Measurements from ENCODE around the gene LINGO4. TPM values are rescaled to one million over a fixed set of nuclear protein-coding genes. Genes with fewer than 3 reads are reported as not detected.

The LINGO4 gene
- total RNA-seq, 1 experiment from 2014 or later, result not detected

GRCh38 chr1:151807766-151808165 lies 2.5 kb upstream of the LINGO4 start:
- no peak overlapping the region for H3K27ac ChIP-seq
- TF ChIP-seq, protein P1, sequence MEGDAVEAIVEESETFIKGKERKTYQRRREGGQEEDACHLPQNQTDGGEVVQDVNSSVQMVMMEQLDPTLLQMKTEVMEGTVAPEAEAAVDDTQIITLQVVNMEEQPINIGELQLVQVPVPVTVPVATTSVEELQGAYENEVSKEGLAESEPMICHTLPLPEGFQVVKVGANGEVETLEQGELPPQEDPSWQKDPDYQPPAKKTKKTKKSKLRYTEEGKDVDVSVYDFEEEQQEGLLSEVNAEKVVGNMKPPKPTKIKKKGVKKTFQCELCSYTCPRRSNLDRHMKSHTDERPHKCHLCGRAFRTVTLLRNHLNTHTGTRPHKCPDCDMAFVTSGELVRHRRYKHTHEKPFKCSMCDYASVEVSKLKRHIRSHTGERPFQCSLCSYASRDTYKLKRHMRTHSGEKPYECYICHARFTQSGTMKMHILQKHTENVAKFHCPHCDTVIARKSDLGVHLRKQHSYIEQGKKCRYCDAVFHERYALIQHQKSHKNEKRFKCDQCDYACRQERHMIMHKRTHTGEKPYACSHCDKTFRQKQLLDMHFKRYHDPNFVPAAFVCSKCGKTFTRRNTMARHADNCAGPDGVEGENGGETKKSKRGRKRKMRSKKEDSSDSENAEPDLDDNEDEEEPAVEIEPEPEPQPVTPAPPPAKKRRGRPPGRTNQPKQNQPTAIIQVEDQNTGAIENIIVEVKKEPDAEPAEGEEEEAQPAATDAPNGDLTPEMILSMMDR (conservative IDR thresholded peaks at IDR 0.05), result no peak
- no peak for TF ChIP-seq EZH2 (IDR thresholded peaks at IDR 0.05; ENCODE audit: low read depth)
- ChIA-PET POLR2A (ENCODE audit: unreplicated experiment) (interaction anchor here (0.6 kb wide), 1 partner anchor 13 kb away, joined by 3 read pairs; no protein-coding TSS in a partner anchor), CTCF (no interaction called here)
- H4K20me1 ChIP-seq (ENCODE audit: insufficient read depth), result no peaks in the 10 kb centered on the region
- H3K27me3 ChIP-seq (ENCODE audit: insufficient read depth, low read depth), result peaks cover 3% of the 10 kb centered on the region; the same call in 1 of the 2 replicates
- no peaks in the 10 kb centered on the region for H3K9me2 ChIP-seq (ENCODE audit: insufficient read depth)
- no peak overlapping the region for H2AFZ ChIP-seq
- H3K4me2 ChIP-seq, result no peak overlapping the region
- BruUV-seq (replicated peaks), result no TSS peak
- intact Hi-C loops (cut with micrococcal nuclease; ENCODE audit: unreplicated experiment), result no loop called here
- no peaks in the 10 kb centered on the region for H3K4me1 ChIP-seq (replicated peaks; ENCODE audit: insufficient read depth)
- no peaks in the 10 kb centered on the region for H3K36me3 ChIP-seq (ENCODE audit: low read depth)
- DNase-seq, result no peak
- H3K4me3 ChIP-seq, result no peak overlapping the region
- no peaks in the 10 kb centered on the region for H3K9me3 ChIP-seq (ENCODE audit: insufficient read depth, low read depth)
- H3K79me2 ChIP-seq (ENCODE audit: low read depth), result no peaks in the 10 kb centered on the region
- no peaks in the 10 kb centered on the region for H3F3A ChIP-seq (ENCODE audit: insufficient read depth, low read depth)

GRCh38 chr1:151807131-151807530 lies 1.9 kb upstream of the LINGO4 start:
- TF ChIP-seq, protein P1 (conservative IDR thresholded peaks at IDR 0.05), result no peak
- TF ChIP-seq EZH2 (IDR thresholded peaks at IDR 0.05; ENCODE audit: low read depth), result no peak
- H3K4me2 ChIP-seq, result no peak overlapping the region
- intact Hi-C loops (cut with micrococcal nuclease; ENCODE audit: unreplicated experiment), result no loop called here
- POLR2A ChIA-PET (ENCODE audit: unreplicated experiment), result no interaction called here
- H3K36me3 ChIP-seq (ENCODE audit: low read depth), result no peaks in the 10 kb centered on the region
- H3K4me3 ChIP-seq, result no peak overlapping the region
- H3K9me2 ChIP-seq (ENCODE audit: insufficient read depth), result no peaks in the 10 kb centered on the region
- H3K79me2 ChIP-seq (ENCODE audit: low read depth), result no peaks in the 10 kb centered on the region
- H3K9me3 ChIP-seq (ENCODE audit: insufficient read depth, low read depth), result no peaks in the 10 kb centered on the region
- no peaks in the 10 kb centered on the region for H4K20me1 ChIP-seq (ENCODE audit: insufficient read depth)
- DNase-seq, result no peak
- BruUV-seq (replicated peaks), result no TSS peak
- no peaks in the 10 kb centered on the region for H3K4me1 ChIP-seq (replicated peaks; ENCODE audit: insufficient read depth)
- CTCF ChIA-PET, result no interaction called here
- H2AFZ ChIP-seq, result no peak overlapping the region
- H3K27ac ChIP-seq, result no peak overlapping the region
- H3K27me3 ChIP-seq (ENCODE audit: insufficient read depth, low read depth), result peaks cover 3% of the 10 kb centered on the region; the same call in 1 of the 2 replicates
- H3F3A ChIP-seq (ENCODE audit: insufficient read depth, low read depth), result no peaks in the 10 kb centered on the region

DNA sequence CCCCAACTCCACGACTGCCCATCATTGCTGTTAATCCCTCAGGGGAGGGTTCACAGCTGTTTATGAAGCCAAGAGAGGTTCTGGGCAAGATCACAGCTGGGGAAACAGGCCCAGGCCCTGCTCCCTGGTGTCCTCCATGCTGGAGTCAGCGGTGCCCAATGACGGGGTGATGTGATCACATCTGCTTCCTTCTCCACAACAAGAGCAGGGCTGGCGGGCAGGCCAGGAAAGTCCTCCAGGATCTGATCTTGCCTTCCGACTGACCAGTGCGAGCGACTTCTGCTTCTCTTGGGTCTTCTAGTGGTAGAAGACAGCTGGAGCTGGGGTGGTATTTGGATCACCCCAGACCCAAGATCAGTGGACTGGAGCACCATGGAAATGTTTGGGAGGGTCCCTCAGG lies 951 bp upstream of the LINGO4 start:
- no peak overlapping the region for H3K27ac ChIP-seq
- DNase-seq, result no peak
- ChIA-PET CTCF (no interaction called here), POLR2A (ENCODE audit: unreplicated experiment) (no interaction called here)
- no TSS peak for BruUV-seq (replicated peaks)
- H4K20me1 ChIP-seq (ENCODE audit: insufficient read depth), result no peaks in the 10 kb centered on the region
- H3K4me3 ChIP-seq, result no peak overlapping the region
- H3K36me3 ChIP-seq (ENCODE audit: low read depth), result no peaks in the 10 kb centered on the region
- no peaks in the 10 kb centered on the region for H3K4me1 ChIP-seq (replicated peaks; ENCODE audit: insufficient read depth)
- H3F3A ChIP-seq (ENCODE audit: insufficient read depth, low read depth), result no peaks in the 10 kb centered on the region
- no peaks in the 10 kb centered on the region for H3K9me3 ChIP-seq (ENCODE audit: insufficient read depth, low read depth)
- no peaks in the 10 kb centered on the region for H3K9me2 ChIP-seq (ENCODE audit: insufficient read depth)
- no peaks in the 10 kb centered on the region for H3K79me2 ChIP-seq (ENCODE audit: low read depth)
- no peak overlapping the region for H2AFZ ChIP-seq
- intact Hi-C loops (cut with micrococcal nuclease; ENCODE audit: unreplicated experiment), result no loop called here
- H3K27me3 ChIP-seq (ENCODE audit: insufficient read depth, low read depth), result peaks cover 3% of the 10 kb centered on the region; the same call in 1 of the 2 replicates
- TF ChIP-seq, protein P1 (conservative IDR thresholded peaks at IDR 0.05), result no peak
- TF ChIP-seq EZH2 (IDR thresholded peaks at IDR 0.05; ENCODE audit: low read depth), result no peak
- no peak overlapping the region for H3K4me2 ChIP-seq
